Measurements from ENCODE around the gene PTGIR.

The PTGIR gene, protein sequence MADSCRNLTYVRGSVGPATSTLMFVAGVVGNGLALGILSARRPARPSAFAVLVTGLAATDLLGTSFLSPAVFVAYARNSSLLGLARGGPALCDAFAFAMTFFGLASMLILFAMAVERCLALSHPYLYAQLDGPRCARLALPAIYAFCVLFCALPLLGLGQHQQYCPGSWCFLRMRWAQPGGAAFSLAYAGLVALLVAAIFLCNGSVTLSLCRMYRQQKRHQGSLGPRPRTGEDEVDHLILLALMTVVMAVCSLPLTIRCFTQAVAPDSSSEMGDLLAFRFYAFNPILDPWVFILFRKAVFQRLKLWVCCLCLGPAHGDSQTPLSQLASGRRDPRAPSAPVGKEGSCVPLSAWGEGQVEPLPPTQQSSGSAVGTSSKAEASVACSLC

DNA sequence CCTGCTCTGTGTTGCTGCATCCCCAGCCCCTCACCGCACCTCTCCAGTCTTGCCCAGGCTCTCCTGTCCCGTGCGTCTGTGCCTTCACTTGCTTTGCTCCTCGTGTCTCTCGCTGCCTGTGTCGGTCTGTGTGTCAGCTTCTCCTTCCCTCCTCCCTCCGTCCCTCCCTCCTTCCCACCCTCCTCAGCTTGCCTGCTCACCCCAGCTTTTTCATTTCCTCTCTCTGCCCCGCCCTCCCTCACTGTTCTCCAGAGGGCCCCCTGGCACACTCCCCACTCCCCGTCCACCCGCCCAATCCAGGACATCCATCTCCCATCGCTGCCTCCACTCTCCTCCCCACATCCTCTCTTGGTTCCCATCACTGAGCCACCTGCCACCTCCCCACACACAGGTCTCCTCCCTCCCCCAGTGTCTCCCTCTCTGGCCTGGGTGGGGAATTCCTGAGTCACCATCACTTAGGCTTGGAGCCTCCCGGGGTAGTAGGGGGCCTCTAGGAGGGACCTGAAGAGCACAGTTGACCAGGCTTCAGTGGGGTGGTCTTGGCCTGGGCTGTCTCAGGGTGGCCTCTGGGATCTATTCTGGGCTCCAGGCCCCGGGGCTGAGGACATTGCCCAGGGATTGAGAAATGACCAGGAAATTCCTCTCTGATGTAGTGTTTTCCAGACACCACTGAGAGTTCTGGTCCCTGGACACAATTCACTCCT, at the start of gene PTGIR:
Gene PTGIR, minus strand, starts transcription at position 132 of the 704 bp plus-strand sequence. CDS start 864 bp downstream, outside the sequence.
- Histone ChIP-seq H3K9me3 (ENCODE audit: severe bottlenecking) (no peaks in the 10 kb centered on the region), H3K36me3 (no peaks in the 10 kb centered on the region), H3K27me3 (ENCODE audit: insufficient read depth, low read depth, severe bottlenecking) (no peaks in the 10 kb centered on the region), H3K27ac (no peak within 1 kb of the TSS; the same call in 1 of the 2 replicates), H3K4me3 (ENCODE audit: low read depth, low read length) (no peak within 1 kb of the TSS)
- peak; percentile 34 for DNase-seq
- TF ChIP-seq, protein P1, sequence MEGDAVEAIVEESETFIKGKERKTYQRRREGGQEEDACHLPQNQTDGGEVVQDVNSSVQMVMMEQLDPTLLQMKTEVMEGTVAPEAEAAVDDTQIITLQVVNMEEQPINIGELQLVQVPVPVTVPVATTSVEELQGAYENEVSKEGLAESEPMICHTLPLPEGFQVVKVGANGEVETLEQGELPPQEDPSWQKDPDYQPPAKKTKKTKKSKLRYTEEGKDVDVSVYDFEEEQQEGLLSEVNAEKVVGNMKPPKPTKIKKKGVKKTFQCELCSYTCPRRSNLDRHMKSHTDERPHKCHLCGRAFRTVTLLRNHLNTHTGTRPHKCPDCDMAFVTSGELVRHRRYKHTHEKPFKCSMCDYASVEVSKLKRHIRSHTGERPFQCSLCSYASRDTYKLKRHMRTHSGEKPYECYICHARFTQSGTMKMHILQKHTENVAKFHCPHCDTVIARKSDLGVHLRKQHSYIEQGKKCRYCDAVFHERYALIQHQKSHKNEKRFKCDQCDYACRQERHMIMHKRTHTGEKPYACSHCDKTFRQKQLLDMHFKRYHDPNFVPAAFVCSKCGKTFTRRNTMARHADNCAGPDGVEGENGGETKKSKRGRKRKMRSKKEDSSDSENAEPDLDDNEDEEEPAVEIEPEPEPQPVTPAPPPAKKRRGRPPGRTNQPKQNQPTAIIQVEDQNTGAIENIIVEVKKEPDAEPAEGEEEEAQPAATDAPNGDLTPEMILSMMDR (IDR thresholded peaks at IDR 0.05; ENCODE audit: low read depth, low read length) = no peak

DNA sequence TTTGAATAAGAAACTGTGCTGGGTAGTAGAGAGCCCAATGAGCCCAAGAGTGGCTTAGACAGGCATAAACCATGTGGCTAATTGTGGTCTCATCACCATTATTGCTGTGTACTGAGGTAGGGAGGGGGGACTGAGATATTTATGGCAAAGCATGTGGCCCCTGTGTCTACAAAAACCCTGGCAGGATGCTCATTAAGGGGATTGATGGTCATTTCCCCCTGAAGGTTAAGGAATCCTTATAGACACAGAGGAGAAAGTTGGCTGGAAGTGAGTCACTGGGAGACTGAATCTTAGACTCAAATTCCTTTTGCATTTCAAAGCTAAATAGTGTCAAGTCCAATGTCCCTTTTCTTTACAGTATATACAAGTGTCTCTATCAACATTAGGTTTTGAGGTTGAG, 45.9 kb upstream of the PTGIR start:
- H3K27me3 ChIP-seq (ENCODE audit: insufficient read depth, low read depth, severe bottlenecking) = no peaks in the 10 kb centered on the region

DNA sequence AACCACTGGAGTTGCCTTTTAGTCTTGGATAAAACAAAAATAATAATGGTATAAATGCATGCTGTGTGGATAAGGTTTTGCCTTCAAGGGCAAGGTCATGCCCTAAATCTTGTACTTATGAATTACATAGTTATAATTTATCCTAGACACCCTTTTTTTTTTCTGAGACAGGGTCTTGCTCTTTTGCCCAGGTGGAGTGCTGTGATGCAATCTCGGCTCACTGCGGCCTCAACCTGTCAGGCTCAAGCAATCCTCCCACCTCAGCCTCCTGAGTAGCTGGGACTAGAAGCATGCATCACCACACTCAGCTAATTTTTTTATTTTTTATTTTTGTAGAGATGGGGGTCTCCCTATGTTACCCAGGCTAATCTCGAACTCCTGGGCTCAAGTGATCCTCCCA, 43.8 kb upstream of the PTGIR start:
- TF ChIP-seq, protein P1 (IDR thresholded peaks at IDR 0.05; ENCODE audit: low read depth, low read length) = no peak
- DNase-seq = no peak
- H3K36me3 ChIP-seq = peaks cover 2% of the 10 kb centered on the region; the same call in 1 of the 2 replicates

More for the DNA sequence above, 45.9 kb upstream of the PTGIR start:
- no peaks in the 10 kb centered on the region for H3K9me3 ChIP-seq (ENCODE audit: severe bottlenecking)
- no peak overlapping the region for H3K4me3 ChIP-seq (ENCODE audit: low read depth, low read length)
- TF ChIP-seq, protein P1 (IDR thresholded peaks at IDR 0.05; ENCODE audit: low read depth, low read length) = no peak
- no peak for DNase-seq
- no peak overlapping the region for H3K27ac ChIP-seq
- H3K36me3 ChIP-seq = peaks cover 7% of the 10 kb centered on the region; the same call in 1 of the 2 replicates

DNA sequence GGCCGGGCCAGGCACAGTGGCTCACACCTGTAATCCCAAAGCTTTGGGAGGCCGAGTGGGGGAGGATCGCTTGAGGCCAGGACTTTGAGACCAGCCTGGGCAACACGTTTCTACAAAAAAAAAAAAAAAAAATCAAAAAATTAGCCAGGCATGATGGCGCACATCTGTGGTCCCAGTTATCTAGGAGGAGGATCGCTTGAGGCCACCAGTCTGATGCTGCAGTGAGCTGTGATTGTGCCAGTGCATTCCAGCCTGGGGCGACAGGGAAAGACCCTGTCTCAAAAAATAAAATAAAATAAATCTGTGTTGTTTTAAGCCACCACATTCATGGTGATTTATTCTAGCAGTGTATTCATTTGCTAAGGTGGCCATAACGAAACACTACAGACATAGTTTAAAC, 40.2 kb upstream of the PTGIR start:
- H3K27ac ChIP-seq = no peak overlapping the region
- H3K4me3 ChIP-seq (ENCODE audit: low read depth, low read length) = no peak overlapping the region
- no peaks in the 10 kb centered on the region for H3K9me3 ChIP-seq (ENCODE audit: severe bottlenecking)
- H3K36me3 ChIP-seq = no peaks in the 10 kb centered on the region
- no peak for DNase-seq
- no peaks in the 10 kb centered on the region for H3K27me3 ChIP-seq (ENCODE audit: insufficient read depth, low read depth, severe bottlenecking)
- TF ChIP-seq, protein P1 (IDR thresholded peaks at IDR 0.05; ENCODE audit: low read depth, low read length) = no peak

More for the DNA sequence above, 43.8 kb upstream of the PTGIR start:
- Histone ChIP-seq H3K27ac (no peak overlapping the region), H3K4me3 (ENCODE audit: low read depth, low read length) (no peak overlapping the region), H3K9me3 (ENCODE audit: severe bottlenecking) (no peaks in the 10 kb centered on the region), H3K27me3 (ENCODE audit: insufficient read depth, low read depth, severe bottlenecking) (no peaks in the 10 kb centered on the region)

DNA sequence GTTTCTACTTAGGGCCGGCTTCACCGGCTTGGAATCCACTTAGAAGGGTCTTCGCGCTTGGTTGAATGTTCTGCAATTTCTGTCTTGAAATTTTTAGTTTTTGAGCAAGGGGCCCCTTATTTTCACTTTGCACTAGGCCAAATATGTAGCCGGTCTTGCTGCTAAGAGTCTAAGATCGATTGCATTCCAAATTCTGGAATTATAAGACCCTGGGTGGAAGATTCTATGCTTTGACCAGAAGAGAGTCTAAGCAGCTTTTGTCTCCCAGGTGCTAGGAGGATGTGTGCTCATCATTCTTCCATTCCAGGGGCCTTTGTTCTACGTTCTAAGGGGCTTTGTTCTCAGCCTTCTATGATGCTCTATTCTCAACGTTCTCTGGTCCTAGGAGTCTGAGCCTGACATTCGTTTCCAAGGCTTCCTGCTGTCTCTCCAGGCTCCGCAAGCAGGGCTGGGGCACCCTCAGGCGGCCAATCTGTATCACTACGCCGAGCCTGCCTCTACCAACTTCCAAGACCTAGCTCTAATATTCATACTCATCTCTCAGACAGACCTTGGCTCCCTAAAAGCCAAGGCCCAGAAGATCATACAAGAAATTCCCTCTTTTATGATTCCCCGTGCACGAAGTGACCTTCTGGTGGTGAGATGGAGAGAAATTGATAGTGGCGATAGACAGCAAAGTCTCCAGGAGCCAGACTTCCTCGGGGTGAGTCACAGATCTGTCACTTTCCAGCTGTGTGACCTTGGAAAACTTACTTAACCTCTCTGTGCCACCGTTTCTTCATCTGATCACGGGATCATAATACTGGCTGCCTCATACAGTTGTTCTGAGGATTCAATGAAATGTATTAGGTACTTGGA, 37.1 kb upstream of the PTGIR start:
- H3K4me3 ChIP-seq (ENCODE audit: low read depth, low read length) = peak overlapping the region; percentile 48
- TF ChIP-seq, protein P1 (IDR thresholded peaks at IDR 0.05; ENCODE audit: low read depth, low read length) = peak; percentile 81
- H3K9me3 ChIP-seq (ENCODE audit: severe bottlenecking) = no peaks in the 10 kb centered on the region
- H3K27me3 ChIP-seq (ENCODE audit: insufficient read depth, low read depth, severe bottlenecking) = no peaks in the 10 kb centered on the region
- peak overlapping the region; percentile 62 for H3K27ac ChIP-seq
- no peaks in the 10 kb centered on the region for H3K36me3 ChIP-seq
- DNase-seq = peak; percentile 86

Data from WERI-Rb-1 (cell line).